CD4-positive, alpha-beta T cell treated with Interleukin-15 for 4 hours (primary cell): ENCODE results near the gene LRIG3.
"Not testable (repeated sequence)": the region's sequence is repeated elsewhere in the genome, so short reads cannot be mapped to it uniquely, and the experiment has no call there.

Experiments used
- DNase-seq: peaks from one replicate; pipeline ENCODE4 v3.0.0-alpha.2; 2020; ENCODE audit warnings: low spot score

The LRIG3 gene

GRCh38 chr12:58860056-58860787, 60.1 kb downstream of the LRIG3 start:
- no peak for DNase-seq

GRCh38 chr12:58858030-58858429, 62.3 kb downstream of the LRIG3 start:
- no peak for DNase-seq

GRCh38 chr12:58857206-58857605, 63.1 kb downstream of the LRIG3 start:
- DNase-seq: not testable (repeated sequence)

GRCh38 chr12:58855630-58856029, 64.7 kb downstream of the LRIG3 start:
- not testable (repeated sequence) for DNase-seq

GRCh38 chr12:58850826-58851225, 69.5 kb downstream of the LRIG3 start:
- DNase-seq: no peak

- no peak for DNase-seq
These were observed 72.3 kb downstream of the LRIG3 start for GRCh38 chr12:58847901-58848600.

- no peak for DNase-seq
These were observed 76.1 kb downstream of the LRIG3 start for GRCh38 chr12:58844161-58844560.

- DNase-seq: no peak
These were observed 79.1 kb downstream of the LRIG3 start for GRCh38 chr12:58841058-58841798.

GRCh38 chr12:58833853-58834252, 86.5 kb downstream of the LRIG3 start:
- no peak for DNase-seq

- no peak for DNase-seq
These were observed 87.4 kb downstream of the LRIG3 start for GRCh38 chr12:58832920-58833319.
